Prostate gland (tissue), 2 donors: ENCODE results near the gene FRK. TPM values are rescaled to one million over a fixed set of nuclear protein-coding genes. Genes with fewer than 3 reads are reported as not detected.

ENCODE experiments used
- DNase-seq: peaks from one replicate; pipeline ENCODE4 v3.0.0-alpha.2; 2019; ENCODE audit warnings: low spot score
- H3K27ac ChIP-seq, 2 donors: fragments of 200-600 bp; sonication (generic); 2 replicates each; pipeline ENCODE4 v1.5.1; 2017 to 2019
- H3K27me3 ChIP-seq: fragments of 200-600 bp; sonication (generic); replicated peaks from 2 replicates; pipeline ENCODE4 v1.5.1; 2019; ENCODE audit not compliant: insufficient read depth
- H3K36me3 ChIP-seq, 2 donors: fragments of 200-600 bp; sonication (generic); 1 replicate in 1 of 2; 2 replicates in 1 of 2; pipeline versions ENCODE4 v1.5.1 to v1.8.1; 2017 to 2019
- H3K4me1 ChIP-seq: fragments of 200-600 bp; sonication (generic); replicated peaks from 2 replicates; pipeline ENCODE4 v1.5.1; 2019
- H3K4me3 ChIP-seq, 2 donors: fragments of 200-600 bp; sonication (generic); 2 replicates each; pipeline ENCODE4 v1.5.1; 2017 to 2019
- H3K9me3 ChIP-seq: fragments of 200-600 bp; sonication (generic); 2 replicates; pipeline ENCODE4 v1.5.1; 2017
- CTCF ChIP-seq, 4 experiments: fragments of 200-600 bp in 2 of 4; fragments of 450-650 bp in 2 of 4; sonication (generic) in 2 of 4; IDR thresholded peaks; 1 replicate in 3 of 4; 2 replicates in 1 of 4; pipeline ENCODE4 v1.5.1; 2016 to 2019; ENCODE audit warnings: antibody characterized with exemption in 4 of 4, mild to moderate bottlenecking in 2 of 4, moderate library complexity in 2 of 4
- POLR2A ChIP-seq: fragments of 450-650 bp; IDR thresholded peaks from one replicate; pipeline ENCODE4 v1.6.1; 2016; ENCODE audit warnings: antibody characterized with exemption, mild to moderate bottlenecking
- POLR2AphosphoS5 ChIP-seq: sonication (generic); formaldehyde crosslinking; IDR thresholded peaks from one replicate; pipeline ENCODE4 v1.6.1; 2017; ENCODE audit warnings: antibody characterized with exemption
- WGBS: methylation state at CpG from one replicate; pipeline ENCODE4 v1.1.5; 2018; 5-methylcytosine and 5-hydroxymethylcytosine counted together
- intact Hi-C: fragments of 100-400 bp; cut with DNase I; formaldehyde crosslinking; loops from one replicate; pipeline ENCODE4 v1.14.2; 2022
- total RNA-seq, 2 donors: library from RNA; depleted of rRNA; stranded (reverse); fragments of >200 nt; gene quantifications; one replicate each; pipeline ENCODE4 v1.1.0, GENCODE V29; 2016

FRK gene
- total RNA-seq, 2 donors from 2014 or later: 3.2 to 6.9 TPM

GRCh38 chr6:115902436-115902835, 158.3 kb downstream of the FRK start:
- DNase-seq: no peak
- Histone ChIP-seq H3K9me3 (no peaks in the 10 kb centered on the region), H3K36me3 (no peaks in the 10 kb centered on the region), H3K4me3 (no peak overlapping the region), H3K4me1 (no peaks in the 10 kb centered on the region), H3K27me3 (no peaks in the 10 kb centered on the region), H3K27ac (no peak overlapping the region)
- intact Hi-C loops: no loop called here
- TF ChIP-seq POLR2A: no peak
- no peak for TF ChIP-seq CTCF (IDR thresholded peaks at IDR 0.05)
- TF ChIP-seq POLR2AphosphoS5: no peak
- WGBS: 55% methylated on average over 2 of the region's 2 CpGs

DNA sequence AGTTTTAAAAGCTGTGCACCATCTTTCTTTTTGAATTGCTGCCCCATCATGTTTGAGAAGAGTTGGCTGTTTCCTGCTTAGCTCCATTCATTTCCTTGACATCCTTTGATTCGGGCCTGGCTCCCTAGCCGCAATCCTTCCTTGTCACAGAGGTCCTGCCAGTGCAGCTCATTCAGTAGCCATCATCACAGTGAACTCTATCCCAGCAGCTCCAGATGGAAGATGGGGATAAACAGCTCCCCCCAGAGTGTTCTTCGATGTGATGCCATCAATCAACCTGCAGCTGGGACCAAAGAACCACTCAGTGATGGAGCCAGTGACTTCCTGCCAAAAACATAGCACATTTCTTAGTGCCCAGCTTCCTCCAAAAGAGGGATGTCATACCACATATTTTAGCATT, 158.8 kb downstream of the FRK start:
- no peak for DNase-seq

GRCh38 chr6:115899730-115900282, 160.9 kb downstream of the FRK start:
- Histone ChIP-seq H3K27me3 (no peaks in the 10 kb centered on the region), H3K27ac (no peak overlapping the region), H3K36me3 (no peaks in the 10 kb centered on the region), H3K4me1 (no peaks in the 10 kb centered on the region), H3K4me3 (no peak overlapping the region), H3K9me3 (no peaks in the 10 kb centered on the region)
- no peak for TF ChIP-seq POLR2AphosphoS5
- TF ChIP-seq POLR2A: no peak
- no peak for TF ChIP-seq CTCF (IDR thresholded peaks at IDR 0.05)
- DNase-seq: no peak
- 90% methylated on average over 4 of the region's 4 CpGs for WGBS
- intact Hi-C loops: loop anchor here (5.0 kb wide), 1 partner anchor 1153 kb away; no protein-coding TSS in a partner anchor

More for the DNA sequence above, 158.8 kb downstream of the FRK start:
- WGBS: 68% methylated on average over 3 of the region's 3 CpGs
- TF ChIP-seq POLR2A (no peak), POLR2AphosphoS5 (no peak), CTCF (IDR thresholded peaks at IDR 0.05) (no peak)
- H3K9me3 ChIP-seq: no peaks in the 10 kb centered on the region
- intact Hi-C loops: no loop called here
- no peaks in the 10 kb centered on the region for H3K27me3 ChIP-seq
- H3K4me3 ChIP-seq: no peak overlapping the region
- no peaks in the 10 kb centered on the region for H3K4me1 ChIP-seq
- no peak overlapping the region for H3K27ac ChIP-seq
- no peaks in the 10 kb centered on the region for H3K36me3 ChIP-seq

DNA sequence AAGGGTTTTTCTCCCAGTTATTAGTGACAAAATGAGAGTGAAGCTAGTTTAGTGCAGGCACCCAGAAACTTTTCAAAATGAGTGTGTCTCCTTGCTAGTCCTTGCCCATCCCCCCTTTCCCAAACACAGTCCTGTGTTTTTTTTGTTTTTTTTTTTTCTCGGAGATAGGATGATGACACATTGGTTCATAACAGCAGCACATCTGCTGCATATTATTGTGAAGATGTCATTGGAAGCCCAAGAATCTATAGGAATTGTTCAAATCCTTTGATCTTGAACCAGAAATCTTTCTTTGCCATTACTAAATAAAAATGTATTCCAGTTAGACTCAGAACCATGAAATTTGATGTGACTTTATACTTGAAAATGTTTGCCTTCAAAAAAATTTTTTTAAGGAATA, 162.4 kb downstream of the FRK start:
- intact Hi-C loops: loop anchor here (5.0 kb wide), 1 partner anchor 1151 kb away; no protein-coding TSS in a partner anchor
- TF ChIP-seq CTCF (IDR thresholded peaks at IDR 0.05) (no peak), POLR2A (no peak)

DNA sequence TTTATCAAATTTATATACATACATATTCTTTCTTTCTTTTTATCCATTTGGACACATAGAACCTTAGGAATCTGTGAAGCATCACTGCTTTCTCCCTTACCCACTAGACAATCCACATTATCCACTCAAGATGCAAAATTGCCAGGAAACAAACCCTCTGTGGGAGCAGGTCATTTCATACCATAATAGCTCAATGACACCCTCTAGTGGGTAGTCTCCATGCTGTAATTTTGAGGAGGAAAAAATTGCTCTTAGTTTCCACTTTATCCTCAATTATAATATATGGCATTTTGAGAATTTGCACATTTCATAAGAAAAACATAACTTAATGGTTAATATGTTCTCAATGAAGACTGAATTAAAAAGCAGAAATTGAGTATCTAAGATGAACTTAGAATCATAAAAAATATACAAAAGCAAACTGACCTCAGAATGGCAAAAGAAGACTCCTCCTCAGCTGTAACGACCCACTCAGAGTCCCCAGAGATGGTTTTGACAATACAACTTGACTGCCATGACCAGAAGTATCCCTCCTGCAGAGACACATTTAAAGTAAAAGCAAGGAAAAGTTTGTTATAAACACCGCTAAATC, 164.1 kb downstream of the FRK start:
- no peak overlapping the region for H3K27ac ChIP-seq
- peak in 3 of 4 experiments; percentile 33 to 40 (median 34) for TF ChIP-seq CTCF (IDR thresholded peaks at IDR 0.05)
- TF ChIP-seq POLR2AphosphoS5: no peak
- DNase-seq: no peak
- no peaks in the 10 kb centered on the region for H3K4me1 ChIP-seq
- H3K4me3 ChIP-seq: no peak overlapping the region
- H3K36me3 ChIP-seq: no peaks in the 10 kb centered on the region
- intact Hi-C loops: loop anchor here (5.0 kb wide), 1 partner anchor 1149 kb away; no protein-coding TSS in a partner anchor
- no peaks in the 10 kb centered on the region for H3K27me3 ChIP-seq
- no peaks in the 10 kb centered on the region for H3K9me3 ChIP-seq
- 72% methylated on average over 2 of the region's 2 CpGs for WGBS

More for the DNA sequence above, 162.4 kb downstream of the FRK start:
- no peak for DNase-seq
- H3K4me1 ChIP-seq: no peaks in the 10 kb centered on the region
- no peaks in the 10 kb centered on the region for H3K27me3 ChIP-seq
- no peak overlapping the region for H3K27ac ChIP-seq
- no peak overlapping the region for H3K4me3 ChIP-seq
- WGBS: 41% methylated on average over 1 of the region's 1 CpG
- H3K36me3 ChIP-seq: no peaks in the 10 kb centered on the region
- no peaks in the 10 kb centered on the region for H3K9me3 ChIP-seq
